ENCODE measurements around the gene CLCN3.
"Not testable (repeated sequence)": the region's sequence is repeated elsewhere in the genome, so short reads cannot be mapped to it uniquely, and the experiment has no call there.

The CLCN3 gene

GRCh38 chr4:169618286-169618685 lies 2.1 kb upstream of the CLCN3 start:
- no peak for DNase-seq (ENCODE audit: low spot score)

DNA sequence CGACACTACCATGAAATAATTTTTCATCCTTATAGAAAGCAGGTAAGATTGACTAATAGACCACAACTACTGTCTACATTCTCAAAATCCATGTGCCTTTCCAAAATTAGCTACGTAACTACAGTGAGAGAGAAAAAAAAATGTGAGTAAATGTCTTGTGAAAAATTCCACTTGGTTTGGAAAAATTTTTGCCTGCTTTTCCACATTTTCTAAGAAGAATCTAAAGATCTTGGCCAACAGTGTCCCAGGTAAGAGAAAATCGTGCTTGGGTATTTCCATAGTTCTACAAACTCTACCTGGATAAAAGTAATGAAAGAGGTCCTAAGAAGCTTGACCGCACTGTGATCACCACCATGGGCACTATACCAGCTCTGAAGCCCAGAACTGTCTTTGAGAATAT lies 1.4 kb upstream of the CLCN3 start:
- no peak for DNase-seq (ENCODE audit: low spot score)

- no peak for DNase-seq (ENCODE audit: low spot score)
Observed at GRCh38 chr4:169619518-169619957, 840 bp upstream of the CLCN3 start.

DNA sequence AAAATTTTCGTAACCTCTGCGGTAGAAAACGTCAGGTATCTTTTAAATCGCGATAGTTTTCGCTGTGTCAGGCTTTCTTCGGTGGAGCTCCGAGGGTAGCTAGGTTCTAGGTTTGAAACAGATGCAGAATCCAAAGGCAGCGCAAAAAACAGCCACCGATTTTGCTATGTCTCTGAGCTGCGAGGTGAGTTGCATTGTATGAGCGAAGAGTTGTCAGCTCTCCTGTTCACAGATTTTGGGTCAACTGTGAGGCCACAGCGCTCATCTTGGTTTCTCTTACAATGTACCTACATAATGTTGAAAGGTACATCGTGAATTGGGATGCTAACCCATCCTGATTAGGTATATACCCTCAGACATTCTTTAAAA lies 486 bp downstream of the CLCN3 start:
- no peak for DNase-seq (ENCODE audit: low spot score)

DNA sequence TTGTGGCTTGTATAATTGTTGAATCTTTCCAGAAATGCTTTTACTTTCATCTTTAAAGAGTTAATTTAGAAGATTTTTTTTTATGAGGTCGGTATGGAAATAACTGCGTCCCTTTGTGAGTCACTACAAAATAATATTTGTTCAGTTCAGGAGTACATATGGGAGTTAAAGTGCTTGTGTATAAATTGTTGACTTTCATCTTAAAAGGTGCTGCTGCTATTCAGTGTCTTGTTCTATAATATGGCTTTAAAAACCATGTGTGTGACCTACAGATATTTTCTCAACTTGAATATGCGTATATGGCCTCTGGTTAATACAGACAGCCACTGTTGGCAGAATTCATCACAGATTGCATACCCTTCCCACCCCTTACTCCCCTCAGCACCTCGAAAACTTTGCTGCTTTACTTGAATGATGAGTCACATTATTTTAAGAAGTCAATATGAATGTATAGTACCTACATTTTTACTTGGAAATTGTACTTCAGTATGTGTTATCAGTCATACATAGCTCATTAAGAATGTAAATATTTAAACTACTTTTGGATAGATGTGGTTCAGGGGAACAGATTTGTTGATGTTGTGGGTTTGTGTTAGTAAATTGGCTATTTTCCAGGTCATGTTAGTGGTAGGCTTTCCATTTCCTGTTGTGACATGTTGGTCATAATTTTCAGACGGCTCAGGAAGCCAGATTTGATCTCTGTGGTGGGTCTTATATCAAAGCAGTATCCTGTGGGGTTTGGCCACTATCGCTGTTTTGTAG lies 1.5 kb downstream of the CLCN3 start:
- DNase-seq (ENCODE audit: low spot score) = no peak

GRCh38 chr4:169622566-169622965 lies 2.2 kb downstream of the CLCN3 start:
- no peak for DNase-seq (ENCODE audit: low spot score)

DNA sequence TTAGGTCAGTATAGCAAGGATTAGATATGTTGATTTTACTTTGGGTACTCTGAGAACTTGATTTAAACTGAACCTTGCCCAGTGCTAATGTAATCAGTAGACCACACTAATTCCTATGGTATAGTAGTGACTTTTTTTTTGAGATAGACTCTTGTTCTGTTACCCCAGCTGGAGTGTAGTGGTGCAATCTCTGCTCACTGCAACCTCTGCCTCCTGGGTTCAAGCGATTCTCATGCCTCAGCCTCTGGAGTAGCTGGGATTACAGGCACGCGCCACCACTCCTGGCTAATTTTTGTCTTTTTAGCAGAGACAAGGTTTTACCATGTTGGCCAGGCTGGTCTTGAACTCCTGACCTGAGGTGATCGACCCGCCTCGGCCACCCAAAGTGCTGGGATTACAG lies 3.6 kb downstream of the CLCN3 start:
- not testable (repeated sequence) for DNase-seq (ENCODE audit: low spot score)

DNA sequence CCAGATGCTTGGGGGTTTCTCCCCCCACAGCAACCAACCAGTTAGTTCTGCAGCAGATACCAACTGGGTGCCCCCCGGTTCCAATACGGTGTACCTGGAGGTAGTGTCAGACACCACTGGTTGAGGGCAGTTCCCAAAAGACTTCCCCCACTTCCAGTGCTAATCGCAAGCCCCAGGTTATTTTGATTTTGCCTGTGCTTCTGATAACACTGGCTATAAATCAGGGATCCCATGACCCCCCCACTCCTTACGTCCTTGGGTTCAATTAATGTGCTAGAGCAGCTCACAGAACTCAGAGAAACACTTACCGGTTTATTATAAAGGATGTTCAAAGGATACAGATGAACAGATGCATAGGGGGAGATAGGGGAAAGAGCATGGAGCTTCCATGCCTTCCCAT lies 5.5 kb downstream of the CLCN3 start:
- no peak for DNase-seq (ENCODE audit: low spot score)

GRCh38 chr4:169626331-169627282 lies 6.2 kb downstream of the CLCN3 start:
- no peak for DNase-seq (ENCODE audit: low spot score)

GRCh38 chr4:169627307-169627706 lies 6.9 kb downstream of the CLCN3 start:
- no peak for DNase-seq (ENCODE audit: low spot score)

DNA sequence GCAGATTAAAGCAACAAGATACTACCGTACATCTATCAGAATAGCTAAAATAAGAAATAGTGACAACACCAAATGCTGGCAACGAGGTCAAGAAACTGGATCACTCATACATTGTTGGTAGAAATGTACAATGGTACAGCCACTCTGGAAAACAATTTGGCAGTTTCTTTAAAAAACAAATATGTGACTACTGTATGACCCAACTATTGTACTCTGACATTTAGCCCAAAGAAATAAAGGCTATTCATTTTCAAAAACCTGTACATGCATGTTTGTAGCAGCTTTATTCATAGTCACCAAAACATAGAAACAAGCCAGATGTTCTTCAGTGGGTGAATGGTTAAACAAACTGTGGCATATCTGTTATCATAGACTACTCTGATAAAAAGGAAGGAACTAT lies 8.2 kb downstream of the CLCN3 start:
- DNase-seq (ENCODE audit: low spot score) = no peak

DNA sequence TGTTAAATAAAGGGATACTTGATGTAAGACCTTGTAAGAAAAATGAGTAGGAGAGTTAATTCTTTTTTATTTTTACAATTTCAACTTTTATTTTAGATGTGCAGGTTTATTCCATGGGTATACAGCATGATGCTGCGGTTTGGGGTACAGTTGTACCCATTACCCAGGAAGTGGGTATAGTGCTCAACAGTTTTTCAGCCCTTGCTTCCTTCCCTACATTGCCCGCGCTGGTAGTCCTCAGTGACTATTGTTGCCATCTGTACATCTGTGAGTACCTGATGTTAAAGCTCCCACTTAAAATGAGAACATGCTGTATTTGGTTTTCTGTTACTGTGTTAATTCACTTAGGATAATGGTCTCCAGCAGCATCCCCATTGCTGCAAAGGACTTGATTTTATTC lies 9.7 kb downstream of the CLCN3 start:
- no peak for DNase-seq (ENCODE audit: low spot score)

DNA sequence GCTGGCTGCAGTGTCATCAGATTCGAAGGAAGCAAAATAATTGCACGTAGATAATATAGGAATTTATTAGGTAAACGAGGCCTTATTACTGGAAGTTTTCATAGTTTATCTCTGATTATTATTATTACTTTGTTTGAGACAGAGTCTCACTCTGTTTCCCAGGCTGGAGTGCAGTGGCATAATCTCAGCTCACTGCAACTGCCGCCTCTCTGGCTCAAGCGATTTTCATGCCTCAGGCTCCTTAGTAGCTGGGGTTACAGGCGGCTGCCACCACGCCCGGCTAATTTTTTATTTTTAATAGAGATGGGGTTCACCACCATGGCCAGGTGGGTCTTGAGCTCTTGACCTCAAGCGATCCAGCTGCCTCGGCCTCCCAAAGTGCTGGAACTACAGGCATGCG lies 12.5 kb downstream of the CLCN3 start:
- no peak for DNase-seq (ENCODE audit: low spot score)

- no peak for DNase-seq (ENCODE audit: low spot score)
Observed at GRCh38 chr4:169634975-169635374, 14.6 kb downstream of the CLCN3 start.

DNA sequence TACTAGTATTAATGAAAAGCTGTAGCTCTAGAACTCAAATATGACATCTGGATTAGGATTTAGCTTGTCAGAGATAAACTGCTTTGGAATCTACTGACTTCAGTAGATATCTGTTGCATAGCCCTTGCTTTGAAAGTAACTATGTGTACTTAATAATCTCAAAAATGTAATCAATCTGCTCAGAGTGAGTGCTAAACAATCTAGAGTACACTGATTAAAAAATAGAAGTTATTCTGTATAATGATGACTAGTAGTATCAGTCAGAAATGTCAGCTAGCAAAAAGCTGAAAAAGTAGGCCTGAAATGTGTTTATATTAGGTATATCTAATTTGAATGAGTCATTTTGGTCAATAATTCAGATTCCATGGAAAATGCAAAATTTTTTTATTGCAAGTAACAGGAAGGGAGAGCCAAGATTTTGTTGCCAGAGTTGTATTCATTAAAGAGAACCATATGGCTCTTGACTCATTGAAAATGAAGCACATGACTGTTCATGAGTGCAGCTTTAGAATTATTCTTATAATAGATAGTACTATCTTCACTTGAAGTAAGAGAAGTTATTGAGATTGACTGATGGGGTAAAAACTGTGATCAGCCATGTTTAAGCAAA lies 20.0 kb downstream of the CLCN3 start:
- no peak for DNase-seq (ENCODE audit: low spot score)

DNA sequence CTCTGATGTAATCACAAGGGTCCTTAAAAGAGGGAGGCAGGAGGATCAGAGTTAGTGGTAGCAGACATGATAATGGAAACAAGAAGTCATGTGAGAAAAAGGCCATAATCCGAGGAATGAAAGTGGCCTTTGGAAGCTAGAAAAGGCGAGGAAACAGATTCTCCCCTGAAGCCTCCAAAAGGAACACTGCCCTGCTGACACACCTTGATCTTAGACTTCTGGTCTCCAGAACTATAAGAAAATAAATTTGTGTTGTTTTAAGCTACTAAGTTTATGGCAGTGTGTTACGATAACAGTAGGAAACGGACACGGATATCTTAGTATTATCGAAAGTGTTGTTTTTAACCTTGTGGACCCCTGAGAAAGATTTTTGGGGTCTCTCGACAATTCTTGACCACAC lies 24.4 kb downstream of the CLCN3 start:
- no peak for DNase-seq (ENCODE audit: low spot score)

- no peak for DNase-seq (ENCODE audit: low spot score)
Observed at GRCh38 chr4:169645627-169646026, 25.2 kb downstream of the CLCN3 start.

DNA sequence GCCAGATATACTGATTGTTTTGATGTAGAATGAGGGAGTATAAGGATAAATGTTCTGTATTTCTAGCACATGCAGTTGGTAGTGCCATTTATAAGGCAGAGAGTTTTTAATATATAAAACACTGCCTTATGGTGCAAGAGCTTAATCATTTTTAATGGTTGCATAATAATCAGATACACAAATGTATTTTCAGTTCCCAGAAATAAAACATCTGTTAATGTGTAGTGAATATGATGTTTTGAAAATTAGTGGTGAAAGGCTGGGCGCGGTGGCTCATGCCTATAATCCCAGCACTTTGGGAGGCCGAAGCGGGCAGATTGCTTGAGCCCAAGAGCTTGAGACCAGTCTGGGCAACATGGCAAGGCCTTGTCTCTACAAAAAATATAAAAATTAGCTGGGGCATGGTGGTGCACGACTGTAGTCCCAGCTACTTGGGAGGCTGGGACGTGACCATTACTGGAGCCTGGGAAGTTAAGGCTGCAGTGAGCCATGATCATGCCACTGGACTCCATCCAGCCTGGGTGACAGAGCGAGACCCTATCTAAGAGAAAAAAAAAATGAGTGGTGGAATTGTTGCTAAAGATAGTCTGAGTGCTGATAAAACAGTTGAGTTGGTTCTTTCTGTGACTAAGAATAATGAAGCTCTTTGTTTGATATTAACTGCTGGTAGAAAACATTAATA lies 29.3 kb downstream of the CLCN3 start:
- no peak for DNase-seq (ENCODE audit: low spot score)

- DNase-seq (ENCODE audit: low spot score) = no peak
Observed at GRCh38 chr4:169650227-169650936, 30.0 kb downstream of the CLCN3 start.

- no peak for DNase-seq (ENCODE audit: low spot score)
Observed at GRCh38 chr4:169652535-169652934, 32.2 kb downstream of the CLCN3 start.

DNA sequence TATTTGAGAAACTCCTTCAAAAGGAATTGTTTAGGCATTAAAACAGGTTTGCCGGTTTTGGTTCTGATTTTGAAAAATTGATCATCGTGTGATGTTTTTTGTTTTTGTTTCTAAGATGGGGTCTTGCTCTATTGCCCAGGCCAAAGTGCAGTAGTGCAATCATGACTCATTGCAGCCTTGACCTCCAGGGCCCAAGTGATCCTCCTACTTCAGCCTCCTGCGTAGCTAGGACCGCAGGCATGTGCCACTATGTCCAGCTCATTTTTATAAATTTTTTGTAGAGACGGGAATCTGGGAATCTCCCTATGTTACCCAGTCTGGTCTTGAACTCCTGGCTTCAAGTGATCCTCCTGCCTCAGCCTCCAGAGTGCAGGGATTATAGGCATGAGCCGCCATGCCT lies 35.0 kb downstream of the CLCN3 start:
- no peak for DNase-seq (ENCODE audit: low spot score)
